HG02763 (cell line): ENCODE results near the gene ULK4.
"Not testable (repeated sequence)": the region's sequence is repeated elsewhere in the genome, so short reads cannot be mapped to it uniquely, and the experiment has no call there.

Experiments
- ATAC-seq: cut with Tn5 transposase; IDR thresholded peaks from one replicate; pipeline ENCODE4 v1.9.1; 2021; ENCODE audit warnings: mild to moderate bottlenecking, moderate library complexity; ENCODE audit not compliant: unreplicated experiment

Gene ULK4

GRCh38 chr3:41457176-41457575 is 504.7 kb downstream of the ULK4 start:
- no peak for ATAC-seq

GRCh38 chr3:41456162-41456561 is 505.7 kb downstream of the ULK4 start:
- ATAC-seq = no peak

- ATAC-seq = not testable (repeated sequence)
Measured at GRCh38 chr3:41453618-41454017, 508.3 kb downstream of the ULK4 start.

- no peak for ATAC-seq
Measured at GRCh38 chr3:41450416-41451231, 511.3 kb downstream of the ULK4 start.

GRCh38 chr3:41448396-41448795 is 513.5 kb downstream of the ULK4 start:
- ATAC-seq = no peak

GRCh38 chr3:41447701-41448100 is 514.2 kb downstream of the ULK4 start:
- no peak for ATAC-seq

- not testable (repeated sequence) for ATAC-seq
Measured at GRCh38 chr3:41446316-41446715, 515.6 kb downstream of the ULK4 start.

- ATAC-seq = no peak
Measured at GRCh38 chr3:41441568-41441967, 520.3 kb downstream of the ULK4 start.

GRCh38 chr3:41441139-41441538 is 520.8 kb downstream of the ULK4 start:
- no peak for ATAC-seq

- ATAC-seq = no peak
Measured at GRCh38 chr3:41436983-41437382, 524.9 kb downstream of the ULK4 start.

GRCh38 chr3:41434781-41435180 is 527.1 kb downstream of the ULK4 start:
- no peak for ATAC-seq

- no peak for ATAC-seq
Measured at GRCh38 chr3:41431386-41431785, 530.5 kb downstream of the ULK4 start.

GRCh38 chr3:41430886-41431285 is 531.0 kb downstream of the ULK4 start:
- ATAC-seq = no peak

- no peak for ATAC-seq
Measured at GRCh38 chr3:41430391-41430790, 531.5 kb downstream of the ULK4 start.

GRCh38 chr3:41426485-41426884 is 535.4 kb downstream of the ULK4 start:
- no peak for ATAC-seq

GRCh38 chr3:41424543-41425300 is 537.2 kb downstream of the ULK4 start:
- no peak for ATAC-seq

- no peak for ATAC-seq
Measured at GRCh38 chr3:41419809-41420208, 542.1 kb downstream of the ULK4 start.

- no peak for ATAC-seq
Measured at GRCh38 chr3:41418961-41419691, 542.8 kb downstream of the ULK4 start.

GRCh38 chr3:41417574-41417973 is 544.3 kb downstream of the ULK4 start:
- no peak for ATAC-seq

GRCh38 chr3:41411065-41411464 is 550.8 kb downstream of the ULK4 start:
- no peak for ATAC-seq

- no peak for ATAC-seq
Measured at GRCh38 chr3:41405466-41405865, 556.4 kb downstream of the ULK4 start.

- no peak for ATAC-seq
Measured at GRCh38 chr3:41404582-41404981, 557.3 kb downstream of the ULK4 start.
